Prostate gland (tissue), 2 donors: Measurements from ENCODE around the gene GAS6. TPM values are rescaled to one million over a fixed set of nuclear protein-coding genes. Genes with fewer than 3 reads are reported as not detected.

Experiments used
- DNase-seq: peaks from one replicate; pipeline ENCODE4 v3.0.0-alpha.2; 2019; ENCODE audit warnings: low spot score
- H3K27ac ChIP-seq, 2 donors: fragments of 200-600 bp; sonication (generic); 2 replicates each; pipeline ENCODE4 v1.5.1; 2017 to 2019
- H3K27me3 ChIP-seq: fragments of 200-600 bp; sonication (generic); replicated peaks from 2 replicates; pipeline ENCODE4 v1.5.1; 2019; ENCODE audit not compliant: insufficient read depth
- H3K36me3 ChIP-seq, 2 donors: fragments of 200-600 bp; sonication (generic); 1 replicate in 1 of 2; 2 replicates in 1 of 2; pipeline versions ENCODE4 v1.5.1 to v1.8.1; 2017 to 2019
- H3K4me1 ChIP-seq: fragments of 200-600 bp; sonication (generic); replicated peaks from 2 replicates; pipeline ENCODE4 v1.5.1; 2019
- H3K4me3 ChIP-seq, 2 donors: fragments of 200-600 bp; sonication (generic); 2 replicates each; pipeline ENCODE4 v1.5.1; 2017 to 2019
- H3K9me3 ChIP-seq: fragments of 200-600 bp; sonication (generic); 2 replicates; pipeline ENCODE4 v1.5.1; 2017
- POLR2A ChIP-seq: fragments of 450-650 bp; IDR thresholded peaks from one replicate; pipeline ENCODE4 v1.6.1; 2016; ENCODE audit warnings: antibody characterized with exemption, mild to moderate bottlenecking
- POLR2AphosphoS5 ChIP-seq: sonication (generic); formaldehyde crosslinking; IDR thresholded peaks from one replicate; pipeline ENCODE4 v1.6.1; 2017; ENCODE audit warnings: antibody characterized with exemption
- WGBS: methylation state at CpG from one replicate; pipeline ENCODE4 v1.1.5; 2018; 5-methylcytosine and 5-hydroxymethylcytosine counted together
- intact Hi-C: fragments of 100-400 bp; cut with DNase I; formaldehyde crosslinking; loops from one replicate; pipeline ENCODE4 v1.14.2; 2022
- total RNA-seq, 2 donors: library from RNA; depleted of rRNA; stranded (reverse); fragments of >200 nt; gene quantifications; one replicate each; pipeline ENCODE4 v1.1.0, GENCODE V29; 2016
- TF ChIP-seq, protein P1 (sequence below), 4 experiments: fragments of 200-600 bp in 2 of 4; fragments of 450-650 bp in 2 of 4; sonication (generic) in 2 of 4; IDR thresholded peaks; 1 replicate in 3 of 4; 2 replicates in 1 of 4; pipeline ENCODE4 v1.5.1; 2016 to 2019; ENCODE audit warnings: antibody characterized with exemption in 4 of 4, mild to moderate bottlenecking in 2 of 4, moderate library complexity in 2 of 4

GAS6 gene
- total RNA-seq, 2 donors from 2014 or later, result 116 to 432 TPM

DNA sequence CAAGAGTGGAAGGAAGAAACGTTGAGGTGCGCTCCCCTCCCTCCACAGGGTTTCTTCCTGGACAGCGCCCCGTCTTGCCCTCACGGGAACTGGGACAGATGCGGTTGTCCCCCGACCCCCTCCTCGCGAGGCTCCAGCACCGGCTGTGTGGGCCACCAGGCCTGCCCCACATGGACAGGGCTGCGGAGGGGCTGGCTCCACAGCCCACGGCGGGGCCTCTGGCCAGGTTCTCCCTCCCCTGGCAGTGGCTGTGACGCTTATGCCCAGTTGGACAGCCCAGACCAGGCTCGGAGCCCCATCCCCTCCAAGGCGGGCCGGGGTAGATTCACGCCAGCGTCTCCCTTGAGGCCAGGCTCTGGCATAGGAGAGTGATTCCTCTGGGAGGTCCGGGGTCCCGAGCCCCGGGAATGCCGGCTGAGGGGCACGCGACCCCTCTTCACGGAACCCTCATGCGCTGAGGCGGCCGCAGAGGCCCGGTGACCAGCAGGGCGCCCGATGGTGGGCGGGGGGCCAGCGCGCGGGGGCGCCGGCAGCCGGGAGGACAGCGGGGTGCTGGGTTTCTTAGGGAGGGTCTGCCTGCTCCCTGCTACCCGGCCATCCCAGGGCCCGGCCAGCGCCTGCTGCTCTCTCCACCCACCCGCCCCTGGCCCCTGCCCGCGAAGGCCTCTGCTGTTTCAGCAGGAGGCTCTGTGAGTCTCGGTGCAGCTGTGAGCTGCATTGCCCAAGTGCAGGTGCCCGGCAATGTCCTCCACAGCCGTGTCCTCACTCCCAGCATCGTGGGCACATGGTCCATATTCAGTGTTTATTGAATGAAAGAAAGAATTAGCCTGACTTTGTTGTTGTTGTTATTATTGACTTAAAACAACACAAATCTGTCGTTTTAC is 20.3 kb upstream of the GAS6 start:
- no peak overlapping the region for H3K27ac ChIP-seq
- H3K9me3 ChIP-seq, result no peaks in the 10 kb centered on the region
- intact Hi-C loops, result no loop called here
- H3K27me3 ChIP-seq, result no peaks in the 10 kb centered on the region
- H3K36me3 ChIP-seq, result no peaks in the 10 kb centered on the region
- H3K4me3 ChIP-seq, result no peak overlapping the region
- TF ChIP-seq POLR2A, result no peak
- TF ChIP-seq, protein P1, sequence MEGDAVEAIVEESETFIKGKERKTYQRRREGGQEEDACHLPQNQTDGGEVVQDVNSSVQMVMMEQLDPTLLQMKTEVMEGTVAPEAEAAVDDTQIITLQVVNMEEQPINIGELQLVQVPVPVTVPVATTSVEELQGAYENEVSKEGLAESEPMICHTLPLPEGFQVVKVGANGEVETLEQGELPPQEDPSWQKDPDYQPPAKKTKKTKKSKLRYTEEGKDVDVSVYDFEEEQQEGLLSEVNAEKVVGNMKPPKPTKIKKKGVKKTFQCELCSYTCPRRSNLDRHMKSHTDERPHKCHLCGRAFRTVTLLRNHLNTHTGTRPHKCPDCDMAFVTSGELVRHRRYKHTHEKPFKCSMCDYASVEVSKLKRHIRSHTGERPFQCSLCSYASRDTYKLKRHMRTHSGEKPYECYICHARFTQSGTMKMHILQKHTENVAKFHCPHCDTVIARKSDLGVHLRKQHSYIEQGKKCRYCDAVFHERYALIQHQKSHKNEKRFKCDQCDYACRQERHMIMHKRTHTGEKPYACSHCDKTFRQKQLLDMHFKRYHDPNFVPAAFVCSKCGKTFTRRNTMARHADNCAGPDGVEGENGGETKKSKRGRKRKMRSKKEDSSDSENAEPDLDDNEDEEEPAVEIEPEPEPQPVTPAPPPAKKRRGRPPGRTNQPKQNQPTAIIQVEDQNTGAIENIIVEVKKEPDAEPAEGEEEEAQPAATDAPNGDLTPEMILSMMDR (IDR thresholded peaks at IDR 0.05), result no peak
- no peak for TF ChIP-seq POLR2AphosphoS5
- 92% methylated on average over 14 of the region's 51 CpGs for WGBS
- DNase-seq, result no peak
- peaks cover 8% of the 10 kb centered on the region for H3K4me1 ChIP-seq

DNA sequence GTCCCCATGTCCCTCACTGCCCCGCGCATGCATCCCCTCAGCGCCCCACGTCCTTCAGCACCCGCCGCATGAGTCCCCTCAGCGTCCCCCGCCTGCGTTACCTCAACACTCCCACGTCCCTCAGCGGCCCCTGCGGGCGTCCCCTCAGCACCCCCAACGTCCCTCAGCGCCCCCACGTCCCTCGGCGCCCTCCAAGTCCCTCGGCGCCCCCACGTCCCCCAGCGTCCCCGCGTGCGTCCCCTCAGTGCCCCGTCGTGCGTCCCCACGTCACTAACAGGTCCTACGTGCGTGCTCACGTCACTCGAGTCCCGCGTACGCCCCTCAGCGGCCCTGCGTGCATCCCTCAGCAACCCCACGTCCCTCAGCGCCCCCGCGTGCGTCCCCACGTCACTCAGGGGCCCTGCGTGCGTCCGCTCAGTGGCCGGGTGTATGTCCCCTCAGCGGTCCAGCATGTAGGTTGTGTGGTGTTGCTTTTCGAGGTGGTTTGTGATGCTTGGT is 19.5 kb upstream of the GAS6 start:
- Histone ChIP-seq H3K27me3 (no peaks in the 10 kb centered on the region), H3K9me3 (no peaks in the 10 kb centered on the region), H3K36me3 (no peaks in the 10 kb centered on the region), H3K4me3 (no peak overlapping the region), H3K4me1 (peaks cover 8% of the 10 kb centered on the region), H3K27ac (no peak overlapping the region)
- DNase-seq, result no peak
- 97% methylated on average over 50 of the region's 50 CpGs for WGBS
- intact Hi-C loops, result no loop called here
- no peak for TF ChIP-seq POLR2AphosphoS5
- TF ChIP-seq POLR2A, result no peak
- TF ChIP-seq, protein P1 (IDR thresholded peaks at IDR 0.05), result no peak

DNA sequence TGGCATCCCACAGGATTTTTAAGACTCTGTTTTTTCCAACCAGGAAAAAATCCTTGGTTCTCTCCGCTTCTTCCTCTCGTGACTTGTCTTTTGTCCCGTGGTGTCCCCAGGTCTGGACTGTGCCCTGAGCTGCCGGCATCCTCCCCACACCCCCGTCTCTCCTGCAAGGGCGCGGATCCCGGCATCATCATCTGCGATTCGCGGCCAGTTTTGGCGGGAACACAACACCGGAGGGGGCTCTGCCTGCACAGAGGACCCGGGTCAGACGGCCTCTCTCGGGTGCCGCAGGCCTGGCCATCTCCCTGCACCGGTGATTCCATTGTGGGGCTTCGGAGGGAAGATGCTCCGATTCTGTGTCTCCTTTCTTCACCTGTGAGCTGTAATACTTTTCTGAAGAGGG is 18.8 kb upstream of the GAS6 start:
- peaks cover 8% of the 10 kb centered on the region for H3K4me1 ChIP-seq
- no peaks in the 10 kb centered on the region for H3K27me3 ChIP-seq
- H3K9me3 ChIP-seq, result no peaks in the 10 kb centered on the region
- DNase-seq, result no peak
- H3K4me3 ChIP-seq, result no peak overlapping the region
- WGBS, result 83% methylated on average over 20 of the region's 20 CpGs
- H3K36me3 ChIP-seq, result no peaks in the 10 kb centered on the region
- intact Hi-C loops, result no loop called here
- TF ChIP-seq POLR2A, result no peak
- TF ChIP-seq, protein P1 (IDR thresholded peaks at IDR 0.05), result no peak
- no peak for TF ChIP-seq POLR2AphosphoS5
- peak overlapping the region; percentile 68 to 74 for H3K27ac ChIP-seq

DNA sequence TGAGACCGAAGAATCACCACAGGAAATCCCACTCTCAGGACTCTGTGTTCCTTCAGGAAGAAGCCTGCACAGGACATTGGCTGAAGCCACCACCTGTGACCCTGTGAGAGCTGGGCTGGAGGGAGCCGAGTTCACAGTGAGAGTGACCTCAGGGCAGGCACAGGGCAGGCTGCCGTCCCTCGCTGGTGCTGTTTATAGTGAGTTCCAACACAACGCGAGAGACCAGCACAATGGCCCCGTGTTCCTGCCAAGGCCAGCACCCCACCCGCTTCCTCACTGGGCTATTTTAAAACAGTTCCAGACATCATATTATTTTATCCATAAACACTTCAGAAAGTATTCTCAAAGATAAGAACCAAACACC is 18.4 kb upstream of the GAS6 start:
- no peaks in the 10 kb centered on the region for H3K27me3 ChIP-seq
- H3K4me3 ChIP-seq, result no peak overlapping the region
- H3K27ac ChIP-seq, result peak overlapping the region; percentile 68 to 74
- no peaks in the 10 kb centered on the region for H3K9me3 ChIP-seq
- TF ChIP-seq, protein P1 (IDR thresholded peaks at IDR 0.05), result no peak
- TF ChIP-seq POLR2A (no peak), POLR2AphosphoS5 (no peak)
- intact Hi-C loops, result no loop called here
- WGBS, result 39% methylated on average over 8 of the region's 8 CpGs
- H3K4me1 ChIP-seq, result peaks cover 8% of the 10 kb centered on the region
- no peak for DNase-seq
- H3K36me3 ChIP-seq, result no peaks in the 10 kb centered on the region
